HPDE6-E6E7 (cell line): Measurements from ENCODE around the gene KRT15.

Experiments
- DNase-seq: peaks from one replicate; pipeline ENCODE4 v3.0.0; 2011; ENCODE audit warnings: missing footprints; ENCODE audit errors: extremely low spot score

KRT15 gene

DNA sequence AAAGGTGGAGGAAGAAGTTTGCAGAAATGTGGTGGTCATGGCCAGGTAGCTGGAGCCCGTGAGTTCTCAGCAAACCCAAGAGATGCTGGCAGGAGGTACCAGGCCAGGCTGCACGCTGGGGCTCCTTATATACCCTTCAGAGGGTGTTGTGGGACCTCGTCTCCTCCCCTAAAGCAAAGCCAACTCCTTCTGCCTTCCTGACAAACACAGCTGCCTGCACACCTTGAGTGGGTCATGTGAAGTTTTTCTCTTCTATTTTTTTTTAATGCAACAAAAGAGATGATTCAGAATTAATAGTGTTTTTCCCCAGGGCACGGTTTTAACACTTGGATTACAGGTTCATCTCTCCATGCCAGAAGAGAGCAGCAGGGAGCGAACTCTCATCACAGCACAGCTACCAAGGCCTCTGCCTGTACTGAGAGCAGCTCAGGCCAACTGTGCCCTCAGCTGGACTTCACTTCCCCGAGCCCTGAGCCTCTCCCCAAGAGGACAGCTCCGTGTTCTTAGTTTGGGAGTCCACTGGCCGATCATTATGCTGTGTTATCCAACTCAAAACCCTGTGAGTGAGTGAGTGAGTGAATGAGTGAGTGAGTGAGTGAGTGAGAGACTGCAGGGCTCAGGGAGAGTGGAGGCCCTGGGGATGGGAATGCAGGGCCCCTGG lies at the start of gene KRT15:
Gene KRT15 (minus strand): TSS at position 102 of the 661 bp plus-strand sequence. CDS start 63 bp downstream, at position 39.
- no peak for DNase-seq

- DNase-seq, result no peak
These were observed 48.6 kb upstream of the KRT15 start for GRCh38 chr17:41567317-41567716.

DNA sequence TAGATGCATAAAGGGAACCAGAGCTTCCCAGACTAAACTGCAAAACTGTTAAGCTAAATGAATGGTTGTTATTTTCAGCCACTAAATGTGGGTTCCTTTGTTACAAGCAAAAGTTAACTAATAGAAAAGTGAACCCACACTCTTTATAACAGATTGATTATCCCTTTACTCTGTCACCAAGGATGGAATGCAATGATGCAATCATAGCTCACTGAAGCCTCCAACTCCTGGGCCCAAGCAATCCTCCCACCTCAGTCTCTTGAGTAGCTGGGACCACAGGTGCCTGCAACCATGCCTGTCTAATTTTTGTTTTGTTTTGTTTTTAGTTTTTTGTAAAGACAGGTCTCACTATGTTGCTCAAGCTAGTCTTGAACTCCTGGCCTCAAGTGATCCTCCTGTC lies 46.6 kb upstream of the KRT15 start:
- DNase-seq, result no peak

GRCh38 chr17:41563607-41564170 lies 45.0 kb upstream of the KRT15 start:
- no peak for DNase-seq

GRCh38 chr17:41561554-41561953 lies 42.9 kb upstream of the KRT15 start:
- no peak for DNase-seq

- DNase-seq, result no peak
These were observed 40.9 kb upstream of the KRT15 start for GRCh38 chr17:41559548-41559947.

DNA sequence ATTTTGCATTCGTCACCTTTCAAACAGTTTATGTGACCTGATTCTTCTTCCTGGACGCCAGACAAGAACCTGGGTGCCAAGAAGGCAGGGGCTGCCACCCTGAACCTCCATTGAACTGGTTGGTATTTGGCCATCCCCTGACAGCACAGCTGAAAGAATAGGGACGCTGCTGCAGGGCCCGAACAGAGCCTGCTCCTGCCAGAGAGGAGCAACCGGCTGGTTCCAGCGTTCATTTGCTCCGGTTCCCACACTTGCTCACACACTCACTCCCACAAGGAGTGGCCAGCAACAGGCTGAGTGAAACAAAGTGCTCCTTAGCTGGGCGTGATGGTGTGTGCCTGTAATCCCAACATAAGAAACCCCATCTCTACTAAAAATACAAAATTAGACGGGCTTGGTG lies 38.2 kb upstream of the KRT15 start:
- DNase-seq, result no peak

- DNase-seq, result no peak
These were observed 37.6 kb upstream of the KRT15 start for GRCh38 chr17:41556306-41556705.

DNA sequence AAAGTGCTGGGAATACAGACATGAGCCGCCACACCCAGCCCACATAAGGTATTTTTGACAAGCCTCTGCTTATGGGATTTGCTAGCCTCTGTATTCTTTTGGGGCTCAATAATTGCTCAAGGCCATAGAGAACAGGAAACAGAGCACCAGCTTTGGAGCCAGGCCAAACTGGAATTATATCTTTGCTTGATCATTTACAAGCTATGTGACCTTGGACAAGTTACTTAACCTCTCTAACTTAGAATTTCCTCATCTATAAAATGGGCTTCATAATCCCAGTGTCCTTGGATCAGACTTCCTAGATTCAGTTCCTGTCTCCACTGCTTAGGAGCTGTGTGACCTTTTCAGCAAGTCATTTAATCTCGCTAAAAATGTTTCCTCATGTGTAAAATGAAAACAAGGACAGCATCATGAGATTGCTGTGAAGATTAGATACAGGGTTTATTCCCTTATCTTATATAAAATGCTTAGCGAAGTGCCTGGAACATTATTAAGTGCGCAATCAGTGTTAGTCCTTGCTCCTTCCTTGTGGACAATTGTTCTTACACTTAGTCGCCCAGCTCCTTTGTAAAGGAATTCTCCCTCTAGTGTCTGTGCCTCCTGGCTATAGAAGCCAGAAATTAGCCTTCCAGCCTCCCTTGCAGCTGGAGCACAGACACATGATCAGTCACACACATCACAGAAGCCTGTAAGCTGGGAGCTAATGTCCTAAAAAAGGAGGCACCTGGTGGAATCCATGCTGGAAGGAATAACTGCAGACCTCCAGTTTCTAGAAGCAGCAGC lies 36.6 kb upstream of the KRT15 start:
- DNase-seq, result no peak

GRCh38 chr17:41553987-41554680 lies 35.4 kb upstream of the KRT15 start:
- DNase-seq, result no peak

- no peak for DNase-seq
These were observed 34.5 kb upstream of the KRT15 start for GRCh38 chr17:41553176-41553575.

- no peak for DNase-seq
These were observed 33.8 kb upstream of the KRT15 start for GRCh38 chr17:41552455-41552854.

- DNase-seq, result no peak
These were observed 32.7 kb upstream of the KRT15 start for GRCh38 chr17:41551365-41551764.

- no peak for DNase-seq
These were observed 30.9 kb upstream of the KRT15 start for GRCh38 chr17:41549596-41550039.

DNA sequence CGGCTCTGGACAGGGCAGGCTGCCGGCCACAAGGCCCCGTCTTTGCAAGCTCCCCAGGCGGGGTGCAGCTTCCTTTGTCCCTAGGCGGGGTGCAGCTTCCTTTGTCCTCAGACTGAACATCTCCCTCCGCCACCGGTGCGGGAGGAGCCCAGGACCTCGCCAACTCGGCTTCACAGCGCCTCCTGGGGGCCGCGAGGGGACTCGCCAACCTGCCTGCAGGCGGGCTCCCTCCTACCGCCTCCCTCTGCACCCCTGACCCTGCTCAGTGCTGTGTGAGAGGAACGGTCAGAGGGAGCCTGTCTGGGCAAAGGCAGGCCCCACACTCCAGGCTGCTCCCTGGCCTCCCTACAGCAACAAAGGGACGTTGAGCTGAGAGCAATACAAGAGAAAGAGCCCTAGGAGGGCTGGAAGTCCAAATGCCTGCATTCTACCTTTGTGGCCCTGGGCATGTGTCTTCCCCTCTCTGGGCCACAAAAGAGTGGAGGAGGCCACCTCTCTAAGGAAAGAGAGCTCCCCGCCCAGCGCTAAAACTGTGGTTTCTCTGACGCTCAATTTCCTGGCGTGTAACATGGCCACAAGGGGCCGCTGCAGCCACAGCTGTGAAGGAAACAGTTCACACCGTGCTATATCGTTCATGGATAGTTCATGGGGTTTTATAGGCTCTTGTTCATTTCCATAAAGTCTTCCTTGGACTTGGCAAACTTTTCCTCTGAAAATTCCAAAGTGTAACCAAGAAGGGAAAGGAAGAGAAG lies 30.3 kb upstream of the KRT15 start:
- peak; percentile 84 for DNase-seq

GRCh38 chr17:41547921-41548843 lies 29.5 kb upstream of the KRT15 start:
- DNase-seq, result peak; percentile 96

DNA sequence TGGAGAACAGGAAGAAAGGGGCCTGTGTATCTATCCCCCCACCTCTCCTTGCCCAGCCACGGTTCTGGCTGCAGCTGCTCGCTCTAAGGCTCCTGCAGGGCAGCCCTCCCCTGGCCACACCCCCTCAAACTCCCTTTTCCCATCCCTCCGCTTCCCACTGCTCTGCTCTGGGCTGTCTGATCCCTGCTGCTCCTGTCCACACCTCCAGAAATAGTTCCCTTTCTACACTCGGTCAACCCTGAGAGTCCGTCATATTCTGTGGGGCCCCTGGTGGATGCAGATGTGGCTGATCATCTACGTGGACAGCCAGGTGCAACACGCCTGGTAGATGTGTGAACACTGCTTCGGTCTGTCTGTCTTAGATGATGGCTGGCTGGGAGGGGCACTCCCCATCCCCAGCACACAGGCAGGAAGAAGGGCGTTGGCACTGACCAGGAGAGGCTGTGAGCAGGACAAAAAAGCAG lies 28.7 kb upstream of the KRT15 start:
- no peak for DNase-seq

- no peak for DNase-seq
These were observed 28.1 kb upstream of the KRT15 start for GRCh38 chr17:41546819-41547218.

GRCh38 chr17:41545829-41546410 lies 27.2 kb upstream of the KRT15 start:
- no peak for DNase-seq

- no peak for DNase-seq
These were observed 26.2 kb upstream of the KRT15 start for GRCh38 chr17:41544935-41545334.
